ENCODE data around the gene PUM2. TPM values are rescaled to one million over a fixed set of nuclear protein-coding genes. Genes with fewer than 3 reads are reported as not detected.
"Not testable (repeated sequence)": the region's sequence is repeated elsewhere in the genome, so short reads cannot be mapped to it uniquely, and the experiment has no call there.

Gene PUM2
- total and polyA plus RNA-seq, 2 donors from 2014 or later, result 22.0 to 94.3 TPM

DNA sequence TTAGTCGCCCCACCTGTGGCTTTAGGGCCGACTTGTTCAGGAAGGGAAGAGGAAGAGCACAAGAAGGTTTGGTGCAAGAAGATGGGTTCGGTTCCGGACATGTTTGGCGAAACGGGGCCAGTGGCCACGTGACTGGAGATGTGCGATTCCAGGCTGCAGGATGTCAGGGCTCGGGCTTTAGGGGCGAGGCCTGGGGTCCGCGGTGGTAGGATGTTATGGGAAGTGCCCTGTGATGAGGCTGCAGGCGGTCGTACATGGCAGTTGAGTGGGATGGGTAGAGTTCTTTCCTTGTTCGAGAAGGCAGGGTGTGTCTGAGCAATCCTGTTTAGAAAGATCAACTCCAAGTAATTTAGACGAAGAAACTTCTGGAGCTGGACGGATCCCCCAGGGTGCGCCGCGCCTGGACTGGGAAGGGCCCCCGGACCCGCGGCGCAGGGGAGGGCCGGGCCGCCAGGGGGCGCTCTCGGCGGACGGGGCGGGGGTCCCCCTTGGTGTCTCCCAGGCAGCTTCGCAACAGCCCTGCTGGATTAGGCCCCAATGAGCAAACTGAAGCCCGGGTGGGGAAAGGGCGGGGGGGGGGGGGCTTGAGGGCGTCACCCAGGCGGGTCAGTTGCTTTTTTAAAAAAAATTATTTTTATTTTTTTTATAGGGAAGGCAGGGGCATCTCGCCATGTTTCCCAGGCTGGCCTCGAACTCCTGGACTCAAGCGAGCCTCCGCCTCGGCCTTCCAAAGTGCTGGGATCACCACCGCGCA lies 108.5 kb downstream of the PUM2 start:
- Histone ChIP-seq H3K36me3 (ENCODE audit: control insufficient read depth in 2 of 3, insufficient read depth in 3 of 3, low read length in 3 of 3) (peaks cover 0 to 2% (median 0%) of the 10 kb centered on the region in 3 donors), H3K4me3 (ENCODE audit: low read length in 3 of 3) (no peak overlapping the region), H3K9me3 (ENCODE audit: control insufficient read depth in 2 of 3, insufficient read depth in 1 of 3, low read length in 3 of 3) (no peaks in the 10 kb centered on the region), H3K27ac (ENCODE audit: low read depth in 2 of 2, low read length in 2 of 2) (no peak overlapping the region), H3K9ac (ENCODE audit: low read length in 3 of 3) (no peak overlapping the region), H3K27me3 (ENCODE audit: control insufficient read depth, insufficient read depth, low read length) (no peaks in the 10 kb centered on the region), H3K4me1 (ENCODE audit: control insufficient read depth in 2 of 3, insufficient read depth in 2 of 3, low read depth in 1 of 3, low read length in 3 of 3) (no peaks in the 10 kb centered on the region)
- DNase-seq, result no peak
- FAIRE-seq, result no peak
- peak; percentile 4 for TF ChIP-seq CTCF (IDR thresholded peaks at IDR 0.05; ENCODE audit: borderline replicate concordance, extremely low read depth, insufficient read depth)
- intact Hi-C loops (cut with DNase I), result no loop called here

- H3K27me3 ChIP-seq (ENCODE audit: control insufficient read depth, insufficient read depth, low read length); DNase-seq; H3K9me3 ChIP-seq (ENCODE audit: control insufficient read depth in 2 of 3, insufficient read depth in 1 of 3, low read length in 3 of 3); H3K9ac ChIP-seq (ENCODE audit: low read length in 3 of 3); H3K27ac ChIP-seq (ENCODE audit: low read depth in 2 of 2, low read length in 2 of 2); FAIRE-seq; H3K4me1 ChIP-seq (ENCODE audit: control insufficient read depth in 2 of 3, insufficient read depth in 2 of 3, low read depth in 1 of 3, low read length in 3 of 3); intact Hi-C loops (cut with DNase I); H3K36me3 ChIP-seq (ENCODE audit: control insufficient read depth in 2 of 3, insufficient read depth in 3 of 3, low read length in 3 of 3); H3K4me3 ChIP-seq (ENCODE audit: low read length in 3 of 3): not testable (repeated sequence)
Observed at GRCh38 chr2:20240291-20240690, 110.4 kb downstream of the PUM2 start.

DNA sequence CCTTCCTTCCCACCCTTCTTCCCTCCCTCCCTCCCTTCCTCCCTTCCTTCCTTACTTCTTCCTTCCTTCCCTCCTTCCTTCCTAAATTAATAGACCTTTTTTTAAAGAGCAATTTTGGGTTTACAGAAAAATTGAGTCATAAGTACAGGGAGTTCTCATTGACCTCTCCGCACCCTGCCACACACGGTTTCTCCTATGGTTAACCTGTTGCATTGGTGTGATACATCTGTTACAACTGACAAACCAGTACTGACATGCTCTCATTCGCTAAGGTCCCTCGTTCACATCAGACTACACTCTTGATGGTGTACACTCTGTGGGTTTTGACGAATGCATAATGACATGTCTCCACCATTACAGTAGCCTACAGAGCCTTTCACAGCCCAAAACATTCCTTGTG lies 114.1 kb downstream of the PUM2 start:
- no peak overlapping the region for H3K9ac ChIP-seq (ENCODE audit: low read length in 3 of 3)
- TF ChIP-seq CTCF (IDR thresholded peaks at IDR 0.05; ENCODE audit: borderline replicate concordance, extremely low read depth, insufficient read depth), result no peak
- no peak for FAIRE-seq
- H3K27me3 ChIP-seq (ENCODE audit: control insufficient read depth, insufficient read depth, low read length), result no peaks in the 10 kb centered on the region
- no peak overlapping the region for H3K4me3 ChIP-seq (ENCODE audit: low read length in 3 of 3)
- H3K36me3 ChIP-seq (ENCODE audit: control insufficient read depth in 2 of 3, insufficient read depth in 3 of 3, low read length in 3 of 3), result no peaks in the 10 kb centered on the region
- no peaks in the 10 kb centered on the region for H3K9me3 ChIP-seq (ENCODE audit: control insufficient read depth in 2 of 3, insufficient read depth in 1 of 3, low read length in 3 of 3)
- intact Hi-C loops (cut with DNase I), result no loop called here
- DNase-seq, result no peak
- peaks cover 0 to 3% (median 0%) of the 10 kb centered on the region in 3 donors for H3K4me1 ChIP-seq (ENCODE audit: control insufficient read depth in 2 of 3, insufficient read depth in 2 of 3, low read depth in 1 of 3, low read length in 3 of 3)
- H3K27ac ChIP-seq (ENCODE audit: low read depth in 2 of 2, low read length in 2 of 2), result no peak overlapping the region

GRCh38 chr2:20235655-20236305 lies 114.9 kb downstream of the PUM2 start:
- no peak overlapping the region for H3K27ac ChIP-seq (ENCODE audit: low read depth in 2 of 2, low read length in 2 of 2)
- intact Hi-C loops (cut with DNase I), result no loop called here
- FAIRE-seq, result no peak

DNA sequence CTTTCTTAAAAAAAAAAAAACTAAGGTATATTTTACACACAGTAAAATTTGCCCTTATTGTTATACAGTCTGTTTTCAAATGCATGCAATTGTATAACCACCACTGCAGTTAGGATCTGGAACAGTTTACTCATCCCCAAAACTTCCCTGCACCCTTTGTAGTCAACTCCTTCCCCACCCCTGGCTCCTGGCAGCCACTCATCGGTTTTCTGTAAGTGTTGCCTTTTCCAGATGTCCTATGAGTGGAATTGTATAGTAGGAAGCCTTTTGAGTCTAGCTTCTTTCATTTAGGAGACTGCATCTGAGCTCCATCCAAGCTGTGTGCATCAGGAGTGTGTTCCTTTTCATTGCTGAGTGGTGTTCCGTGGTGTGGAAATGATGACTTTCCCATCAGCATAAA lies 116.0 kb downstream of the PUM2 start:
- H3K9me3 ChIP-seq (ENCODE audit: control insufficient read depth in 2 of 3, insufficient read depth in 1 of 3, low read length in 3 of 3); DNase-seq; FAIRE-seq; intact Hi-C loops (cut with DNase I); H3K9ac ChIP-seq (ENCODE audit: low read length in 3 of 3); H3K36me3 ChIP-seq (ENCODE audit: control insufficient read depth in 2 of 3, insufficient read depth in 3 of 3, low read length in 3 of 3); H3K4me3 ChIP-seq (ENCODE audit: low read length in 3 of 3); H3K4me1 ChIP-seq (ENCODE audit: control insufficient read depth in 2 of 3, insufficient read depth in 2 of 3, low read depth in 1 of 3, low read length in 3 of 3); H3K27me3 ChIP-seq (ENCODE audit: control insufficient read depth, insufficient read depth, low read length); H3K27ac ChIP-seq (ENCODE audit: low read depth in 2 of 2, low read length in 2 of 2): not testable (repeated sequence)

More at GRCh38 chr2:20235655-20236305, 114.9 kb downstream of the PUM2 start:
- Histone ChIP-seq H3K9me3 (ENCODE audit: control insufficient read depth in 2 of 3, insufficient read depth in 1 of 3, low read length in 3 of 3) (no peaks in the 10 kb centered on the region), H3K9ac (ENCODE audit: low read length in 3 of 3) (no peak overlapping the region), H3K4me1 (ENCODE audit: control insufficient read depth in 2 of 3, insufficient read depth in 2 of 3, low read depth in 1 of 3, low read length in 3 of 3) (peaks cover 0 to 3% (median 0%) of the 10 kb centered on the region in 3 donors), H3K4me3 (ENCODE audit: low read length in 3 of 3) (no peak overlapping the region), H3K27me3 (ENCODE audit: control insufficient read depth, insufficient read depth, low read length) (no peaks in the 10 kb centered on the region), H3K36me3 (ENCODE audit: control insufficient read depth in 2 of 3, insufficient read depth in 3 of 3, low read length in 3 of 3) (no peaks in the 10 kb centered on the region)
- TF ChIP-seq CTCF (IDR thresholded peaks at IDR 0.05; ENCODE audit: borderline replicate concordance, extremely low read depth, insufficient read depth), result no peak
- DNase-seq, result peak in 2 of 5 donors; percentile 22 to 90
